K562 (cell line): ENCODE measurements around the gene AK4. TPM values are rescaled to one million over a fixed set of nuclear protein-coding genes. Genes with fewer than 3 reads are reported as not detected.

Experiments
- ATF4 ChIP-seq: fragments of 450-650 bp; formaldehyde crosslinking; IDR thresholded peaks from 2 replicates; pipeline ENCODE4 v1.4.0; 2022; ENCODE audit warnings: mild to moderate bottlenecking, moderate library complexity
- CHD1 ChIP-seq: fragments of 200-600 bp; sonication (generic); IDR thresholded peaks from one replicate; pipeline ENCODE4 v1.6.1; 2012; ENCODE audit warnings: mild to moderate bottlenecking, moderate library complexity, low read length, inconsistent platforms
- ELF1 ChIP-seq: fragments of 200-800 bp; sonication (Bioruptor generic); IDR thresholded peaks from 2 replicates; pipeline ENCODE4 v1.6.1; 2016; ENCODE audit warnings: missing genetic modification characterization, missing compliant biosample characterization
- GATAD2B ChIP-seq: fragments of 450-650 bp; IDR thresholded peaks from 2 replicates; pipeline ENCODE4 v1.6.1; 2017; ENCODE audit warnings: mild to moderate bottlenecking, borderline replicate concordance
- MXI1 ChIP-seq: IDR thresholded peaks from 2 replicates; pipeline ENCODE4 v1.6.1; 2011; ENCODE audit warnings: low read depth, mild to moderate bottlenecking, improper control_type of control experiment, low read length
- REST ChIP-seq, 2 experiments: fragments of 450-650 bp; formaldehyde crosslinking in 1 of 2; IDR thresholded peaks; 2 replicates each; pipeline versions ENCODE4 v1.4.0 to v1.6.1; 2014 to 2020; ENCODE audit warnings: mild to moderate bottlenecking in 2 of 2, borderline replicate concordance in 1 of 2, low read depth in 1 of 2
- ZBTB9 ChIP-seq: fragments of 450-650 bp; formaldehyde crosslinking; IDR thresholded peaks from 2 replicates; pipeline ENCODE4 v1.4.0; 2020; ENCODE audit warnings: mild to moderate bottlenecking, moderate library complexity
- ZNF592 ChIP-seq: fragments of 450-650 bp; IDR thresholded peaks from 2 replicates; pipeline ENCODE4 v1.6.1; 2017; ENCODE audit warnings: antibody characterized with exemption, mild to moderate bottlenecking
- polyA plus RNA-seq, 8 experiments: library from polyadenylated mRNA; depleted of rRNA in 4 of 8; stranded (reverse) in 5 of 8; unstranded in 3 of 8; fragments of >200 nt; fragmentation: Nextera tagmentation in 2 of 8; fragmentation: Illumina TruSeq in 1 of 8; extraction: Ambion mirVana in 2 of 8; extraction: Trizol in 1 of 8; gene quantifications; 2 replicates each; pipeline versions ENCODE4 v1.2.1 to v1.2.3, GENCODE V29; 2011 to 2014; ENCODE audit warnings: inconsistent platforms in 1 of 8, missing spikeins in 1 of 8
- total RNA-seq, 7 experiments: library from RNA; depleted of rRNA in 6 of 7; stranded (reverse); fragments of >200 nt in 6 of 7; fragmentation: Illumina TruSeq in 2 of 7; extraction: Trizol in 2 of 7; gene quantifications; 2 replicates each; pipeline versions ENCODE4 v1.2.1 to v1.2.3, GENCODE V29; 2011 to 2021; ENCODE audit warnings: low replicate concordance in 1 of 7
- TF ChIP-seq, protein P1 (sequence below): fragments of 450-650 bp; conservative IDR thresholded peaks from 2 replicates; pipeline ENCODE4 v1.6.1; 2016; ENCODE audit warnings: missing genetic modification characterization, low read depth, mild to moderate bottlenecking, missing compliant biosample characterization, moderate library complexity

Gene AK4
- total and polyA plus RNA-seq, 9 of the 15 experiments (the other 6 are each of a cell fraction or from before 2014, with no cell fraction given), result 10.4 to 96.6 (median 21.5) TPM

- TF ChIP-seq GATAD2B (peak; percentile 81; the same call in 1 of the 2 replicates), CHD1 (no peak), ELF1 (peak; percentile 57), ZBTB9 (CRISPR knock-in tag) (peak; percentile 51; the same call in 1 of the 2 replicates), ZNF592 (peak; percentile 93), MXI1 (peak; percentile 73; the same call in 1 of the 2 replicates), ATF4 (peak; percentile 41; the same call in 1 of the 2 replicates), REST (IDR thresholded peaks at IDR 0.05; ENCODE audit: borderline replicate concordance) (peak; percentile 32), REST (CRISPR knock-in tag; IDR thresholded peaks at IDR 0.05; ENCODE audit: low read depth) (0 out of 2 replicates have a peak, but pooled peaks have one; percentile 34)
- TF ChIP-seq, protein P1, sequence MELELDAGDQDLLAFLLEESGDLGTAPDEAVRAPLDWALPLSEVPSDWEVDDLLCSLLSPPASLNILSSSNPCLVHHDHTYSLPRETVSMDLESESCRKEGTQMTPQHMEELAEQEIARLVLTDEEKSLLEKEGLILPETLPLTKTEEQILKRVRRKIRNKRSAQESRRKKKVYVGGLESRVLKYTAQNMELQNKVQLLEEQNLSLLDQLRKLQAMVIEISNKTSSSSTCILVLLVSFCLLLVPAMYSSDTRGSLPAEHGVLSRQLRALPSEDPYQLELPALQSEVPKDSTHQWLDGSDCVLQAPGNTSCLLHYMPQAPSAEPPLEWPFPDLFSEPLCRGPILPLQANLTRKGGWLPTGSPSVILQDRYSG (tag), result peak; percentile 72
These were observed 82.9 kb downstream of the AK4 start (continued) for GRCh38 chr1:65230731-65231481.
